Activated CD8-positive, alpha-beta memory T cell treated with anti-CD3 and anti-CD28 coated beads, Interleukin-2, amount 50 U/mL, for 4 hours (primary cell): ENCODE results near the gene NOS3.
"Not testable (repeated sequence)": the region's sequence is repeated elsewhere in the genome, so short reads cannot be mapped to it uniquely, and the experiment has no call there.

Experiments
- DNase-seq: peaks from one replicate; pipeline ENCODE4 v3.0.0-alpha.2; 2020

NOS3 gene

DNA sequence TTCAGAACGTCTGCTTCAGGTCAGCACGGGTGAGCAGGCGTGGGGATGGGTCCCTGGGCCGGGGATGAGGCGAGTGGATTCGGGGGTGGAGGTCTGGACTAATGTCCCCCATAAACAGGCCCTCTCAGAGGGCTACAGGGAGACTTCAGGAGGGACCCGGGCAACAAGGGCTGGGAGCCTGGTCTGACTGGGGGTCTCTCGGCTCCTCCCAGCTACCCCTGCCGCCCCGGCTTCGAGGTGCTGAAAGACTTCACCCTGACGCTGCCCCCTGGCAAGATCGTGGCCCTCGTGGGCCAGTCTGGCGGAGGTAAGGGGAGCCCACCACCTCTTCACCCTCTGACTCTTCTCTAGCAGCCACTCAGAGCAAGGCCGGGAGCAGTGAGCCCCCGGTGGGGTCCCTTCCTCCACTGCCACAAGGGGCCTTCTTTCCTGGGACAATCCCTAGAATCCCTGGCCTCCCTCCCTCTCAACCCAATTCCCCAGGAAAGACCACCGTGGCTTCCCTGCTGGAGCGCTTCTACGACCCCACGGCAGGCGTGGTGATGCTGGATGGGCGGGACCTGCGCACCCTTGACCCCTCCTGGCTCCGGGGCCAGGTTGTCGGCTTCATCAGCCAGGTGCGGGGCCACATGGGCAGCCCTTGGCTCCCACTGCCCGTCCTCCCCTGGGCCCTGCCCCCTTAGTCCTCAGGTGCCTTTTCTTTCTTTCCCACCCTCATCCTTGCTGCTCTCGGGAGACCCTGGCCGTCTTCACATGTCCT, 50.0 kb downstream of the NOS3 start:
- no peak for DNase-seq

DNA sequence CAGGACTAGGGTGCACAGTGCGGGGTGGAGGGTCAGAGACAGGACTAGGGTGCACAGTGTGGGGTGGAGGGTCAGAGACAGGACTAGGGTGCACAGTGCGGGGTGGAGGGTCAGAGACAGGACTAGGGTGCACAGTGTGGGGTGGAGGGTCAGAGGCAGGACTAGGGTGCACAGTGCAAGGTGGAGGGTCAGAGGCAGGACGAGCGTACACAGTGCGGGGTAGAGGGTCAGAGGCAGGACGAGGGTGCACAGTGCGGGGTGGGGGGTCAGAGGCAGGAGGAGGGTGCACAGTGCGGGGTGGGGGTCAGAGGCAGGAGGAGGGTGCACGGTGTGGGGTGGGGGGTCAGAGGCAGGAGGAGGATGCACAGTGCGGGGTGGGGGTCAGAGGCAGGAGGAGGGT, 52.6 kb downstream of the NOS3 start:
- DNase-seq: not testable (repeated sequence)

DNA sequence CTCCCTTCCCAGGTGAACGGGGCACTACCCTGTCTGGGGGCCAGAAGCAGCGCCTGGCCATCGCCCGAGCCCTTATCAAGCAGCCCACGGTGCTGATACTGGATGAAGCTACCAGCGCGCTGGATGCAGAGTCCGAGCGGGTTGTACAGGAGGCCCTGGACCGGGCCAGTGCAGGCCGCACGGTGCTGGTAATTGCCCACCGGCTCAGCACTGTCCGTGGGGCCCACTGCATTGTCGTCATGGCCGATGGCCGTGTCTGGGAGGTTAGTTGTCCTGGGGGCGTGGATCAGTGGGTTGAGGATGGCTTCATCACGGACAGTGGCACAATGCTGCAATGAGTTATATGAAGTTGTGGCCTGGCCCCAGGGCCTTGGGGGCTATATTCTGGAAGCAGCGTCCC, 53.1 kb downstream of the NOS3 start:
- no peak for DNase-seq

DNA sequence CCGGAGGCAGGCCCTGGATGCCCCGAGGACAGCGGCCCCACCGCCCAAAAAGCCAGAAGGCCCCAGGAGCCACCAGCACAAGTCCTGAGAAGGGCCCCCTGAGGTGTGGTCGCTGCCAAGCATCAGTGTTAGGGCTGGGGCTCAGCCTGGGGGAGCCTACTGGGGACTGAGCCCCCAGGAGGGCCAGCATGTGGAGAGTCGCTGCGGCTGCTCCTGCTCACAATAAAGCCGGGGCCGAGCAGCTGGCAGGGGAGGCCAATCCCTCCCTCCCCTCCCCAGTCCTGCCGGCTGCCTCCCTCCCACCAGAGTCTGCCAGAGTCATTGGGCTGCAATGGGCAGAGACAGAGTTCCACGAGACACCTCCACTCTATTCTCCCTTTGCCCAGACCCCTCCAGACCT, 54.4 kb downstream of the NOS3 start:
- no peak for DNase-seq

DNA sequence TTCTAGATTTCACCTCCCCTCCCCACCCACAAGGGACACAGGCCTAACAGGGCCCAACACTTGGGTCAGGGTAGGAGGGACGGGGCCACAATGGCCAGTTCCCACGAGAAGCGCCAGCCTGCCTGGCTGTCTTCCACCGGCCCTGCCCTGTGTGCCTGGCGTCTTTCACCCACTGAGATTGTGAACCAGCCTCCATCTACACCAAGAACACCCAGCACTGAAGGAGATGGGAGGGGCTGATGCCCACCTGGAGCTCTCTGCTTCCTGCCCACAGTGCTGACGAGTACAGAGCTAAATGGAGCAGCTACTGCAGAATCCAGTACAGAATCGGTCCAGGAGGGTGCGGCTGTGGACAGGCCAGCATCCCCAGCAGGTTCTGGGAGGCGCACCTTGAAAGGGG, 55.1 kb downstream of the NOS3 start:
- no peak for DNase-seq

DNA sequence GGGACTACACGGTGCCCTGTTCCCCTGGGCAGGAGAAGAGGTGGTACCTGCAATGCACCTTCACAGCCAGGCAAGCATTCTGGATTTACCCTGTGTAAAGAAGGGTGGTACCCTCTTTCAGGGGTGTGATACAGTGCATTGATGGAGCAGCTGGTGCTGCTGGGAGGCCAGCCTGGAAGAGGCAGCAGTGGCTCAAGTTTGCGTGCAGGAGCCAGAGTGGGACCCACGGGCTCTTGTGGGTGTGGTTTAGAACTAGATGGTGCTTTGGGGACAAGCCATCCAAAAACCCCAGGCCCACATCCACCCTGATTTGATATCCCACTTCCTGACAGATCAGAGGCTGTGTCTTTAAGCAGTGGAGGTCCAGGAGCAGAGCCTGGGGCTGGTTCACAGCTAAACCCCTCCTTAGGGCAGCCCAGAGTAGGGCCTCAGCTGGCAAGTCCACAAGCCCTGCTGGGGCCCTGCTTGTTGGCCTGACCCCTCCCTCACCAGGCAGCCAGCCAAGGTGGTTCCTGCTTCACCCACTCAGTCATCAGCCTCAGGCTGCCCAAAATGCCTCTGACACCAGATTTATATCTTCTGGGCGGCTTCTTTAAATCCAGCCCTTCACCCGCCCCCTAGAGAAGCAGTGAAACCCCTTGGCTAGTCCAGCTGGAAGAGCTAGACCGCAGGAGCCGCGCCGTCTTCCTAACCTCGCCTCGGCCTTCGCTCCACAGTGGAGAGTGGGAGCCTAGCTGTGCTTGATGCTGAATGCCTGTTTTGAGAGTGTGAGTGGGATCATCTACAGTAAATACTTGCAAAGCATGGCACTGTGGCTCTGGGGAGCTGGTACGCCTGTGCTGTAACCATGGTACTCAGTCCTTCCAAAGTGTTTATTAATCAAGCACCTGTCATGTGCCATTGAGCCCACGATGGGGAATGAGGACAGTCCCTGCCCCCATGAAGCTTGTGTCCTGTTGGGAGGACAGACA, 56.1 kb downstream of the NOS3 start:
- DNase-seq: no peak

DNA sequence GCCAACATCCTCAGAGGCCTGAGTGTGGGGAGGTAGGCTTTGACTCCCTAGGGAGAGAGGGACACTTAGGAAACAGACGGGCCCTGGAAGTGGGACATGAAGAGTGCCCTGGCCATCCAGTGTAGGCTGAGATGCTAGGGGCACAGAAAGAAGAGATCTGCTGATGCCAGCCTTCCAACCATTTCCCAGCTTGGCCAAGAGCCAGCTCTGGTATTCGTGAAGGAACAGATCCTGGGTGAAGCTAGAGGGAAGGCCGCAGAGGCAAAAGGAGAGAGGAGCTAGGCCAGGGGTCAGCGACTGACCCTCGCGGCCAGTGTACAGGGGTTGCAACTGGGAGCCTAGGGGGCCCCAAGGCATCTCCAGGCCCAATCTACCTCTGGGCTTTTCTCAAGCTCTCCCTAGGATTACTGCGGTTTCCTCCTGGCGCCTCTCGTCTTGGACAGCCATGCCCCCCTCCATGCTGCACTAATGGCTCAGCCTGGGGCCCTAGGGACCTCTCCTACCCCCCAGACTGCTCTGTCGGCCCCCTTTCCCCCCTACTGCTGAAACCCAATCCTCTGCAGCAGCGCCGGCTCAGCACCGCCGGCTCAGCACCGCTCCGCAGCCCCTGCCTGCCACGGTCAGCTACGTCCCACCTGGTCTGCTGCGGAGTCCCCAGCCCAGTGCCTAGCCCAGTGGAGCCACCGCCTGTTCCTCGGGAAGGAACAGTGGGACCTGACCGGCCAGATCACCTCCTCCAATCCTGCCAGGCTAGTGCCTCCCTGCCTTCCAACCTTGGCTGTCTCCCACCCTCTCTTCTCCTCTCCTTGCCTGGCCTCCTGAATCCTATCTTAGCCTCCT, 57.4 kb downstream of the NOS3 start, which contains the start of gene ASIC3:
TSS of gene ASIC3 (plus strand) at position 556 of the 840 bp plus-strand sequence. CDS start 355 bp downstream, outside the sequence.
- no peak for DNase-seq

DNA sequence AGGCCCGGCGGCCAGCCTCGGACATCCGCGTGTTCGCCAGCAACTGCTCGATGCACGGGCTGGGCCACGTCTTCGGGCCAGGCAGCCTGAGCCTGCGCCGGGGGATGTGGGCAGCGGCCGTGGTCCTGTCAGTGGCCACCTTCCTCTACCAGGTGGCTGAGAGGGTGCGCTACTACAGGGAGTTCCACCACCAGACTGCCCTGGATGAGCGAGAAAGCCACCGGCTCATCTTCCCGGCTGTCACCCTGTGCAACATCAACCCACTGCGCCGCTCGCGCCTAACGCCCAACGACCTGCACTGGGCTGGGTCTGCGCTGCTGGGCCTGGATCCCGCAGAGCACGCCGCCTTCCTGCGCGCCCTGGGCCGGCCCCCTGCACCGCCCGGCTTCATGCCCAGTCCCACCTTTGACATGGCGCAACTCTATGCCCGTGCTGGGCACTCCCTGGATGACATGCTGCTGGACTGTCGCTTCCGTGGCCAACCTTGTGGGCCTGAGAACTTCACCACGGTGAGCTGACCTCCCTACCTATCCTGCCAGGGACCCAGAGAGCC, 58.2 kb downstream of the NOS3 start:
- DNase-seq: no peak

DNA sequence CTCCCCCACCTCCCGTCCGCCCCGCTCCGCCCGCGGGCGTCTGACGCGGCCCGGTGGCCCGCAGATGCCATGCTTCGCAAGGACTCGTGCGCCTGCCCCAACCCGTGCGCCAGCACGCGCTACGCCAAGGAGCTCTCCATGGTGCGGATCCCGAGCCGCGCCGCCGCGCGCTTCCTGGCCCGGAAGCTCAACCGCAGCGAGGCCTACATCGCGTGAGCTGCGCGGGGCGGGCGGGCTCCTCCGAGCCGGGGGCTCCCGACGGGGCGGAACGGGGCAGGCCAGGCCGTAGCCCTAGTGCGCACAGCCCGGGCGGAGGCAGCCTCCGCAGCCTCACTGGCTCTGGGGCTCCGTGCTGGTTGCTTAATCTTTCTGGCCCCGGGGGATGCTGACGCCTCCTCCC, 60.3 kb downstream of the NOS3 start:
- DNase-seq: peak; percentile 35

DNA sequence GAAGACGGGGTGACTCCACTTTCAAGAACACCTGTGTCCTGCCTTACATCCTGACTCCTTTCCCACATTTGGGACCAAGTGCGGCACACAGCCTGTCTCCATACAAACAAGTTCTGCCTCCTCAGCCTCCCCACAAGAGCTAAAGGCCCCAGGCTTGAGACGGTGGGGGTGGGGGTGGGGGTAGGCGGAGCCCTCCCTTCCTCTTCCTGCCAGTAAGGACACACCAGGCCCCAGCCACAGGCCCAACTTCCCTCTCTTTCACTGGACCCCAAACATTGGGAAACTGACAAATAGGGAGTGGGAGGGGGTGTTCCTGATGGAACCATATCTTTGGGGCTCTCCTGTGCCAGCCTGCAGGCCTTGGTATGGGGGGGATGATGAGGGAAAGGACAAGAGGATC, 62.3 kb downstream of the NOS3 start:
- DNase-seq: no peak

DNA sequence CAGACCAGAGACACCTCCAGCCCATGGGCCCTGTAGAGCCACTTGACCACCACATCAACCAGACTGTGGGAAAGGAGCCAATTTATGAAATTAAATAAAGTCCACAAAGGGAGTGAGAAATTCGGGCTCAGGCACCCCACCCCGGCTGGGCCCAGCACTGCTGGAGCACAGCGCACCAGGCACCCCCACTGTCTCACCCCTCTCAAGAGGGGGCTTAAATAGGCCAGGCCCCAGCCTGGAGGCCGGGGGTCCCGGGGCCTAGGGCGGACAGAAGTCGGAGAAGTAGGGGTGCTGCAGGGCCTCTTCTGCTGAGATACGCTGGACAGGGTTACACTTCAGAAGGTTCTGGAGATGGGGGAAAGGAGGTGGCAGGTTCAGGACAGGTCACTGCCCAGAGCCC, 62.9 kb downstream of the NOS3 start:
- no peak for DNase-seq

DNA sequence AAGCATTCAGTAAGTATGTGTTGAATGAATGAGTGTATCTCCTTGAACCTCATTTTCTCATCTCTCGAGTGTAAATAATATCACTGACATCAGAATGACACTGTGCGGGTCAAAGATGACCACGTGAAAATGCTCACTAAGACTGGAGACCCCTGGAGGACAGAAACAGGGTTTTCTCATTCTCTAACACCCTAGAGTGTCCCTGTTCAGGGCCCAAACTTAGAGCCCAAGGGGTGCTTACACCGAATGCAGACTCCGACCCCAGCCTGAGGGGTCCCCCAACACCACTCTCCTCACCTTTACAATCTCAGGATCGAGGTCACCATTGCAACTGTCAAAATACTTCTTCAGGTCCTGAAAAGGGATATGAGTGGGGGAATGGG, 65.5 kb downstream of the NOS3 start:
- no peak for DNase-seq

DNA sequence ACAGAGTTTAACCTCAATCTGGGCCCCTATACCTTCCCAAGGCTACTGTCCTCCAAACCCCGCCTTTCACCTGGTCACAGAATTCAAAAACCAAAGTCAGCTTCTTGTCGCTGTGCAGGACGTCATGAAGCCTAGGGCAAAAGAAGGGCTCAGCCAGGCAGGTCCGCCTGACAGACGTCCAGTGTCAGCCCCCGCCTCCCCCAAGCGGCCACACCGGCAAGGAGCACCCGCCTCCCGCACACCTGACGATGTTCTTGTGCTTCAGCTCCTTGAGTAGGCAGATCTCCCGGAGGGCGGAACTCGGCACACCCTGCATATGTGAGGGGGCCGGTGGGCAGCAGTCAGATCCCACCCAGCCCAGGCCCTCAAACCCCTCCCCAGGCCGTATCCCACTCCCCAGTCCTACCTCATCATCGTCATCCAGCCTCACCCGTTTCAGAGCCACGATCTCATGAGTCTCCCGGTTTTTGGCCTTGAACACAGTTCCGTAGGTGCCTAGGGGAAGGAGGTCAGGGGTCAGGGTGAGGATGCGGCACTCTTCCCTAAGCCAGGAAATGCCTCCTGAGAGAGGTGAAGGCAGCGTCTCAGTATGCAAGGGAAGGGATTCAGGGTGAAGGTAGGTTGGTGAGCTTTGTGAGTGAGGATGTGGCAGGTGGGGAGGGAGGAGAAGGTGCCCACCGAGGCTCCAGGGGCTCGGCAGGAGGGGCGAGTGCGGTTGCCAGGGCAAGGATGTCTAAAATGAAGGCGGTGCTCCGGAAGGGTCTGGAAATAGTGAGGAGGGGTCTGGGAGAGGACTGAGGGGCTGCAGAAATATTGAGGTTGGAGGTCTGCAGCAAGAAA, 66.1 kb downstream of the NOS3 start:
- DNase-seq: no peak

DNA sequence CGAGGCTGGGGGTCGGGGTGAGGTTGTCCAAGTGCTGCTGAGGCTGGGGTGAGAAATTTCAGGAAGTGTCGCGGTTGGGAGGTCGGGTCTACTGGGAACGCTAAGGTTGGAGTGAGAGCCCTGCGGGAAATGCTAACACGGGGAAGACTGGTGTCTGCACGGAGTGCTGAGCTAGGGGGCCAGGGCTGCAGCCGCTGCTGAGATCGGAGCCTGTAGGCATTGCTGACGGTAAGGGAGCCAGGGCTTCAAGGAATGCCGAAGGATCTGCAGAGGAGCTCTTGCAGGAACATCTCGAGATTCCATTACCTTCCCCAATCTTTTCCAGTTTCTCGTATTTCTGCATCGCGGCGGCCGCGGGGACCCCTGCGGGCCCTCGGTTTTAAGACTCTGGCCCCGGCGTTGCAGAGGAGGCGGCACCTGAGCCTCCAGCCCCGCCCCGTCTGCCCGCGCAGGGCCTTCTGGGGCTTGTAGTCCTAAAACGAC, 66.7 kb downstream of the NOS3 start, which contains the start of gene CDK5:
TSS of gene CDK5 (minus strand) at position 392 of the 483 bp plus-strand sequence. CDS start at position 343, 49 bp downstream.
- DNase-seq: no peak

DNA sequence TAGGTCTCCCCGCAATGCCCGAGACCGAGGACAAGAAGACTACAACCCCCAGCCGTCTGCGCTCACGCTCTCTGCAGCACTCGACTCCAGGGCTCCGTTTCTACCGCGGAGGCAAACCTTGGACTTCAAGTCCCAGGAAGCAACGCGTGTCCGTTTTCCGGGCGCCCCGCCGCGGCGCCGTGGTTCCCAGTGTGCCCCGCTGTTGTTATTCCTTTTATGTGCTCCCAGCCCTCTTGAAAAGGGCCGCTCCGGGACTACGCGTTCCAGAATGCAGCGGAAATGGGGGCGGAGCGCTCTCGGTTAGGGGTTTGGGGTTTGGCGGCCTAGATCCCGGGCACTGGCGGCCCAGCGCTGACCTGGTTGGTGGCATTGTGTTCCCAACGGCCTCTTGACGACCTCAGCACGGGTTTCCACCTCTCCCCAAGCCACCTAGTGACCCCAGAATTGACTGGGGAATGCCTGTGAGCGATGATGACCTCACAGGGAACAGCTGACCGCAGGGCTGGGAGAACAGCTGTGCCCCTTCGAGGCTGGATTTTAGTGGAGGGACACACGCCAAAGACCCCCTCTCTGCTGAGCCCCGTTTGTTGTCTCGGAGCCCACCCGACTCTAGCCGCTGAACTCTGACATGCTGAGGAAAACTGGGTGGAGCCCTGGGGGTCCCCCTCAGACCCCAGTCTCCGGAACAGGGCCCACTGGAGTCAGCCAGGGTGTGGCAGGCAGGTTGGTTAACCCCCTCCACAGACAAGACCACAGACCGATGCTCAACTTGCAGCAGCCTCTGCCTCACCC, 67.4 kb downstream of the NOS3 start:
- DNase-seq: peak; percentile 96

DNA sequence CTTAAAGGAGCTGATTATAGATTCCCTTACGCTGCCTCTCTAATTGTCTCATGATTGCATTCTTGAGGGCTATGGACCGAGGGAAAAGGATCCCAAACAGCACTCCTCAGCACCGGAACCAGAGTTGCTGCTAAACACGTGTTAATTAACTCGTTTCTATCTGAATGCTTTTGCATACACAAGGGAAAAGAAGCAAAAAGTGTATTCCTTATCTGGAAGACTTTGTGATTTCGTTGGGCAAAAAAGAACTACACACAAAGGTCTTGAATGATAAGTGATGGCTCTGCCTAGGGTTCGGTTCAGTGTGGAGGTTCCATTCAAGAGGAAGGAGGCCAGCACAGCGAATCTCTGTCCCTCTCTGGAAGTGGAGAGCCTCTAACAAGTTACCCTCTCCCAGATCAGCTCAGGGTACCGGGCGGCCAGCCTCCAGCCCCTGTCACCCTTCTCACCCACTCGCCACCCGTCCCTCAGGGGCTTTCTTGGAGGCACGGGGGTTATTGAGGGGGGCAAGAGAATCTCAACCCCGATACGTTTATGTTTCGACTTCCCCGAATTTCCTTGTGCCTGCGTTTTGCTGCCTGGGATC, 68.1 kb downstream of the NOS3 start:
- DNase-seq: no peak

DNA sequence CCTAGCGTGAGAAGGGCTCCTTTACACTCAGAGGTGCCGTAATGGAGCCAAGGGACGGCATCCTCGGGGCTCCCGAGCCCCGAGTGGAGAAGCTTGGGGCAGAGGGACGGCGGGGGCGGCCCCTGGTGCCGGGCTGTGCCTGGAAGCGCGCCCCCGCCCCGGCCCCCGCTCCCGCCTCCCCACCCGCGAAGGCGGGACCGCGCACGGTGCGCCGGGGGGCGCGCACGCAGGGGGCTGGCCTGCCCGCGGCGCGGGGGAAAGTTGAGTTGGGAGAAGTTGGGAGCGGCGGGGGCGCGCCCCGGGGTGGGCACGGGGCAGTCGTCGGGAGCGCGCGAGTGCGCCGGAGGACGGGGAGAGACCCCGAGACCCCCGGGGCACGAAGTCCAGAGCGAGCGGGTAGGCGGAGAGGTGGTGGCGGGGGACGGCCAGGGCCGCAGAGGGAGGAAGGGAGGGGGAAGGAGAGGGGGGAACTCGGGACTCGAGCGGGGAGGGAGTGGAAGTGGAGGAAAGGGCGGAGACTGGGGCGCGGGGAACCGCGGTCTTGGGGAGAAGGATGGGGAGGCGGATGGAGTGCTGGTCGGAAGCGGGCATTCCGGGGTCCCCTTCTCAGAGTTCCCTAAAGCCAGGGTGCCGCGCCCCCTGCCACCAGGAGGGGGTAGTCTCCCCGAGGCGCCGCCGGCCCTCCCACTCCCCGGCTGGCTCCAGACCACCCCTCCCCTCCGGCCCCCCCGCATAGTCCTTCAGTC, 68.7 kb downstream of the NOS3 start, which contains the start of gene SLC4A2:
TSS of gene SLC4A2 (plus strand) at position 223 of the 746 bp plus-strand sequence. CDS start 2,399 bp downstream, outside the sequence.
- peak; percentile 79 for DNase-seq

DNA sequence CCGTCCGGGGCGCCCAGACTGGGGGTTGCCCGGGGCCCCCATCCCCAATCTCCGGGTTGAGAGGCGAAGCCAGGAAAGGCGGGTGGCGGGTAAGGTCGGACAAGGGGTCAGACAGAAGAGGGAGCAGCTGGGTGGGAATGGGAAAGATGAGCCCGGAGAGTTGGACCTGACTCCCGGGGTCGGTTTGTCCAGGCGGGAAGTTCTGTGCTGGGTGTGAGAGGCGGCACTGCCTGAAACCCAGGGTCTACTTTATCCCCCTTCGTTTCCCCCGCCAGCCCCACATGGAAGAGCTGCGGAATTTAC, 69.2 kb downstream of the NOS3 start:
- no peak for DNase-seq

DNA sequence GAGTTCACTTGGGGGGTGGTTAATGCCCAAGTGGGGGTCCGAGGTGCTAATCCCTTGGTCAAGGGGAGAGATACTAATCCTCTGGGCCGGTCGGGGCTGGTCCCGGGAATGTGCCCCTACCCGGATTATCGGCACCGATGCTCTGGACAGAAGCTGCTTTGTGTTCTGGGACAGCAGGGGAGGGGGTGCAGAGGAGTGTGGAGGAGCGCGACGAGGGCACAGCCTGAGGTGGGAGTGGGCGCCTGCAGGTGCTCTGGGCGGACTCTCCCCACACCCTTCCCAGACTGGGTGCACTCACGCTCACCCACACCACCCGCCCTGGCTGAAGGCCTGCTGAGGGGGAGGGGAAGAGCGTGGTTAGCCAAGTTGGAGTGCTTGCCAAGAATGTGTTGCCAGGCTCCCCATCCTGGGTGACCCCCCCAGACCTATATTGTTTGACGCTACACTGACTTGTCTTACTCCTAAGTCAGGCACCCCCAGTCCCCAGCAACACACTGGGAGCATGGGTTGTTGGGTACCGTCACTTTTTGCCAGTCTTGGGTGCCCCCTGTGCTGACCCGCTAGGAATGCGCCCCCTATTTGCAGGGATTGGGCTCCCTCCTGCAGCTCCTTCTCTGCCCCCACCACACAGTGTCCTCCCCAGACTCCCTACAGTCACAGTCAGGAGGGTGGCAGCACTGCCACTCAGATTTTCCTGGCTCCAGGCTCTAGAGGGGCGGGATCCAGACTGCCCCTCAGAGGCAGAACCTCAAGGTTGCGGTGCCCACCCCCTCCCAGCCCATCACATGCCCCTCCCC, 69.8 kb downstream of the NOS3 start:
- no peak for DNase-seq
